Measurements from ENCODE around the gene FBXL13.
"Not testable (repeated sequence)": the region's sequence is repeated elsewhere in the genome, so short reads cannot be mapped to it uniquely, and the experiment has no call there.

Gene FBXL13

DNA sequence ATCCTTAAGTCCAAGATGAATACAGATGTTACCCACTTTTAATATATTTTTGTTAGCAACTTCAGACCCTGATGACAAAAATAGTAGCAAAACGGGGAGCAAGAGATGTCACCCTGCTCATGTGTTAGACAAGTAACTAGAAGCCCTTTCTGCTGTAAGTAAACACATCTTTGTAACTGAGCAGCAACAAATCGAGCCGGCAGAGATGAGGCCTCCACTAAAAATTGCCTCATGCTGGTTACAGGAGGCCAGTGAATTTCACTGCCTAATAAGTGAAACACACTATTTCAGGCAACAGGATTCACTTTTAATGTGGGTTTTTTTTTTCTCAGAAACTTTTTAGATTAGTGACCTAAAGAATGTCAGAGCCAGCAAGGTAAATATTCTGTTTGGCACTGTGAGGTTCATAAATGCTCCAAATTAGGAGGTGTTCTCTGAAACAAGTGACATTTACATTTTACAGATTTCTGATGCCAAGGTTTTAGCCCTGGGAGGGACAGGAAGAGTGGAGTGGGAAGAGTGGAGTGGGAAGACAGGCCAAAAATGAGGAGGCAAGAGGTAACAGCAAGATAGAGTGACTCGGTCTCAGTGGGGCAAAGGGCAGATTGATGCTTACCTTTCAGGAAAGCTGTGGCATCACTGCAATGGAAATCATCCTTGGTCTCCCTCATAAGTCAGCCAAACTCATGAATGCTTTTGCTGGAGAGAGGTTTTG, 215.4 kb downstream of the FBXL13 start:
- no peak for DNase-seq (ENCODE audit: low read depth in 2 of 2)

DNA sequence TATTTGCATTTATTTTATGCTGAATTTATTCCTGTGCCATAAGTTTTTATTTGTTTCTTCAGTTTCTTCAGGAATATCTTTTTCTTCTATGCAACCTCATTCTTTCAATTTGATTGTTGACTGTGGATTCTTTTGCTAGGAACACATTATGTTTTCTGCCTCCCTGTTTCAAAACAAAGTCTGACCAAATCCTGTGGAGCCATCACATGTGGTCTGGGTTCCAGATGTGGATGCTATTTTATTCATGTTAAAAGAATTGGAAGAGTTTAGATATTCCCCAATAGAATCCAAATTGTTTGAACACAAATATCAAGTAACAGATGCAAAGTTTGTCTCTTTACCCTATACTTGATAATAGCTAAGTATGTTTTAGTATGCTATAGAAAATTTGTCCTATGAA, 218.6 kb downstream of the FBXL13 start:
- no peak for DNase-seq (ENCODE audit: low read depth in 2 of 2)

DNA sequence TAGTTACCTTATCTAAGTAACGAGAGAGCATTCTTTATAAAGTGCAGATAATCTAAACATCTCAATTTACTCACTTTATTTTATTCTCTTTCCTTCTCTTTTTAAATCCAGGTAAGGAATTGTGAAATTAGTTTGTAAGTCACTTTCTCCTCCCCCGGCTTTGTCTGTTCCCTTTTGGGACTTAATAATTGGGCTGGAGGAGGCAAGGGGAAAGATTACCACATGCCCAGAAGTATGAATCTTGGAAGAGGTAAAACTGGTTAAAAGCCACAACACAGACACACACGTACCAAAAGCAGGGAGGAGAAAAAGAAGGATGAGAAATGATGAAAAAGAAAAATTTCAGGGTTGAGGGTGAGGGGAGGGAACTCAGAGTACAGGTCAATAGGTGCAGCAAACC, 225.1 kb downstream of the FBXL13 start:
- no peak for DNase-seq (ENCODE audit: low read depth in 2 of 2)

DNA sequence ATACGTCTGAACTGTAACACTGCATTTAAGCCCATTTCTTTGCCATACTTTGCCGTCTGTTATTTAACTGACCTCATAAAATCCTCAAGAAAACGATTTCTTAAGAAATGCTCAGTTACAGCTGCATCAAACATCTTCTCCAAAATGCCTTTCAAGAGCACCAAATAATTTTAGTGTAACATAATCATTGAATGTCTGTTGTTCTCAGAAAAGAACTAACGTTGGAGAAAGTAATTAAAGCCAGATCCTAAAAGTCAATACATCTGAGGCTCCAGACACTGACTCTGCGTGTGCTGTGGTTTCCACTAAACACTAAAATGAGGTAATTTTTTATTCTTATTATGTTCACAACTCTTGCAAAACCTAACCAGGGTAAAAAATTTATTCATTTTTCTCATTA, 225.5 kb downstream of the FBXL13 start:
- no peak for DNase-seq (ENCODE audit: low read depth in 2 of 2)

DNA sequence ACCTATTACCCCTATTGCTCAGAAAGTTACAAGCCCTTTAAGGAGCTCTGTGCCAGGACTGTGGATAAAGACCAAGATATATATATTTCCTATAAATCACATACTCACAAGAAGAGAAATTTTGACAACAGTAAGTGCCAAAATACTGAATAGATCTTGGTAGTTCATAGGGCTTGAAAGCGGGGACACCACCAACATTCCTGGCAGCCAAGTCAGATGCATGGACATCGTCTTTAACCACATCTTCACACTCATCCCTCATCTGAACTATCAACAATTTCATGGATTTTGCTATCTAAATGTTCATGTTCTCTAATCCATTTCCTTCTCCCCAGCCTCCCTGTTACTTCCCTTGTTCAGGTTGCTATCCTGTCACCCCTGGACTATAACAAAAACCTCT, 229.2 kb downstream of the FBXL13 start:
- DNase-seq (ENCODE audit: low read depth in 2 of 2) = no peak

DNA sequence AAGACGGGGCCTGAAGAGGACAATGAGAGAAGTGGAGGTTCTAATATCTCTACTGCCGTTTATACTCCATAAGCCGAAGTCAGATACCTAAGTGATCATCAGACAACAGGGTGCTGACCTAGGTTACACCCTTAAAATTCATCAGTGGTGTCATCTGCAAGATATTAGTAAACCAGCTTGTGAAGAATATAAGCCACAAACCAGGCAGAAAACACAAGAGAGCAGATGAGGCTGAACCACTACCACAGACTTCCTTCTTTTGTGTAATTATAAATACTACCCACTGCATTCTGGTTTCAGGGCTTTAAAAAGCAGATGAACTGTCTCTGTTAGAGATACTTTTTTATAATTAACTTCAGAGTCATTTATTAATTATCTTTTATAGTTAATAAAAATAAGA, 230.7 kb downstream of the FBXL13 start:
- DNase-seq (ENCODE audit: low read depth in 2 of 2) = no peak

DNA sequence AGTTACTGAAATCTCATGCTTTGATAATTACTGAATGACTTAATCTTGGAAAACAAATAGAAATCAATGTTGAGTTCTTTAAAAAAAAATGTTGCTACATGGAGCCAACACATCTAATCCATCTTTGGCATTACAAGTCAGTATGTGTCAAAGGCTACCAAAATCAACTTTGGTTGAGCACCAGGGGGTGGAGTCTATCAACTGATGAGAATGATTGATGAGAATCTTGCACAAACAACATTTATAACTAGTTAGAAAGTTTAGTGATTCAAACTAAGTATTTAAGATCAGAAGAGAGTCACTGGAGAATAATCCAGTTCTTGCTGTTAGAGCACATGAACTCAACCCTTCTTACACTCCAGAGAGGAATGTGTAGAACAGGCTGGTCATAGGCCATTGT, 232.3 kb downstream of the FBXL13 start:
- DNase-seq (ENCODE audit: low read depth in 2 of 2) = no peak

DNA sequence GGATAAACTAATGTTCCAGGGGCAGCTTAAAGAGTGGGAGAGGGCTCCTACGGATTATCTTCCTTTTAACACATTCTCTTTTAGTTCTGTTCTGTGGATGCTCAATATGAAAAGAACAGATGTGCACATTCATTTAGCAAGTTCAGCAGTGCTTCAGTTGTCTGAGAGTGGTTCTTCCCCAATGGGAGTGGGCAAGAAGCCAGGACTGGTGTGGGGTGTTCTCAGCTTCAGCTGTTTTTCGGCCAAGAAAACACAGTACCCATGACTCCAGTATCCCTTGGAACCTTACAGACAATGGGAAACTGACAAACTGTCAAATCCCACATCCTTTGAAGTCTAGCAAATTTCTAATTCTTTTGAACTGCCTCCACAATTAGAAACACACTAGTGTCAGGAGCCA, 233.3 kb downstream of the FBXL13 start:
- no peak for DNase-seq (ENCODE audit: low read depth in 2 of 2)

DNA sequence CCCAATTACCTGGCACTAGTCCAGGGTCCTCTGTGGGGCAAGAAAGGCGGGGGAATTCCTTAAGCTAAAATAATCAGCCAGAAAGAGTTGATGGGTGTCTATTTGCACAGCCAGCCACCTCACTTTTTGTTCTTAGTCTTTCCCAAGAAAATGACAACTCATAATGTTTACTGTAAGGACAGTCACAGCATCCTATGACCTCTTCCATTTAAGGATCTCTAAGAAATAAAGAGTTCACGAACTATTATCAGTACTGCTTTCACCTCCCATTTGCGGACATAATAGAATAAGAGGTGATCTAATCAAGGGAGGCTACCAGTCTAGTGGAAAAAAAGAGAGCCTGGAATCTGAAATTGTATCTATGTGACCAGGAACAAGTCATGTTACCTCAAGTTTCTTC, 234.2 kb downstream of the FBXL13 start:
- no peak for DNase-seq (ENCODE audit: low read depth in 2 of 2)

DNA sequence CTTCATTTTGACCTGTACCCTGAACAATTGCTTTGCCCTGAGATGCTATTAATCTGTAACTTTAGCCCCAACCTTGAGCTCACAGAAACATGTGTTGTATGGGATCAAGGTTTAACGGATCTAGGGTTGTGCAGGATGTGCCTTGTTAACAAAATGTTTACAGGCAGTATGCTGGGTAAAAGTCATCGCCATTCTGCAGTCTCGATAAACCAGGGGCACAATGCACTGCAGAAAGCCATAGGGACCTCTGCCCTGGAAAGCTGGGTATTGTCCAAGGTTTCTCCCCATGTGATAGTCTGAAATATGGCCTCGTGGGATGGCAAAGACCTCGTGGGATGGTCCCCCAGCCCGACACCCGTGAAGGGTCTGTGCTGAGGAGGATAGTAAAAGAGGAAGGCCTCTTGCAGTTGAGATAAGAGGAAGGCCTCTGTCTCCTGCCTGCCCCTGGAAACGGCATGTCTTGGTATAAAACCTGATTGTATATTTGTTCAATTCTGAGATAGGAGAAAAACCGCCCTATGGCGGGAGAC, 236.0 kb downstream of the FBXL13 start:
- DNase-seq (ENCODE audit: low read depth in 2 of 2) = not testable (repeated sequence)

DNA sequence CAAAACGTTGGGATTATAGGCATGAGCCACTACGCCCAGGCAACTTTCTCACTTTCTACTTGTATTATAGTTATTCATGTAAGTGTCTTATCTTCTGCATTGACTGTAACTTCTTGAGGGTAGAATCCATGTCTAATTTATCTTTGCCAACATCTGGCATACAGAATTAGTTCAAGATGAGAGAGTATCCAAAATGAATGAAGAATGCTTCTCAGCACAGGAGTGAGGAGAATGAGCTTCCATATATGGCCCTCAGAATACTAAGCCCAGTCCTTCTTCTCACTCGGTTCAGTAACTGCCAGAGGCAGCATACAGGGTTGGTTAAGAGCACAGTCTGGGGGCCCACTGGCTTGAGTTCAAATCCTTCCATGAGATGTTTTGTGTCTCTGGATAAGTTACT, 236.8 kb downstream of the FBXL13 start:
- DNase-seq (ENCODE audit: low read depth in 2 of 2) = no peak

DNA sequence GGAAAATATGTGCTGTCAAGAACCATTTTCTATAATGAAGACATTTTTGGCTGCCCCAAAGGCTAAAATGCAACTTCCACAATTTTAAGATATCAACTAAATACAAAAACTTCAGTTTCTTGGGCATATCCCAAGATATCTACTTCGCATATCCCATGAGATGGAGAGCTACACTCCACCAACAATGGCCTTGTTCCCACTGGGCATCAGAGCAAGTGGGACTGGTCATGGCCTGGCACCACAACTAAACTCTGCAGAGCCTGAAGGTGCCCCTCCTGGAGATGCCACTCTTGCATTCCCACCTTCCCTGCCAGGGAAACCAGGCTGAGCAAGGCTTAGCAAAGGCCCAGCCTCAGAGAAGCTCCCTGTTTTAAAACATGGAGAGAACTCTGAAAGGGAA, 237.6 kb downstream of the FBXL13 start:
- no peak for DNase-seq (ENCODE audit: low read depth in 2 of 2)

DNA sequence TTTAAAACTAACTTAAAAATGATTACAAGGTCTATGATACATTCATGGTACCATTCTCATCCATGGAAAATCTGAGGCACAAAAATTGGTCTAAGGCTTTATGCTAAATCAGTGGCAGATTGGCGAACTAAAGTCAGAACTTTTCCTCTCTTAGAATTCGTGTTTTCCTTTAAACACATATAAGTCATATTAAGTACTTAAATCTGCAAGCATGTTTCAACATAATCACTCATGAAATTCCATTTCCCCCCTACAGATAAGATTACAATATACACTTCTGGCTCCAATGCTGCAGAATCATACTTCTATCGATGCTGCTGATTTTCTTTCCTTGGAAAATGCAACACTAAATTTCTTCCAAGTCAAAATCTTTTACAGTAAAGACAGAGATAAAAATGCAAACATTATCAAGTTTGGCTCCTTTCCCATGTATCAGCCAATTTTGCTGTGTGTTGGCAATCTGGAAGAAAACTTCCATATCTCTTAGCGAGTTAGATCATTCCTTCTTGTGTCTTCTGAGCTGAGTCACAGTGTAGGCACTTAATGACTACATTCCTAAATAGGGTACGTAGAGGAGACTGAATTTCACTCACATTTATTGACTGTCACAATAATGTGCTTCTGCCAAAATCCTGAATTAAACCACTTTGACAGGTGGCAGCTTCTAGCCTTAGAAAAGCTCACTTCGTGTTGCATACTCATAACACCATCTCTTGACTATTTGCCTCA, 238.2 kb downstream of the FBXL13 start:
- no peak for DNase-seq (ENCODE audit: low read depth in 2 of 2)

DNA sequence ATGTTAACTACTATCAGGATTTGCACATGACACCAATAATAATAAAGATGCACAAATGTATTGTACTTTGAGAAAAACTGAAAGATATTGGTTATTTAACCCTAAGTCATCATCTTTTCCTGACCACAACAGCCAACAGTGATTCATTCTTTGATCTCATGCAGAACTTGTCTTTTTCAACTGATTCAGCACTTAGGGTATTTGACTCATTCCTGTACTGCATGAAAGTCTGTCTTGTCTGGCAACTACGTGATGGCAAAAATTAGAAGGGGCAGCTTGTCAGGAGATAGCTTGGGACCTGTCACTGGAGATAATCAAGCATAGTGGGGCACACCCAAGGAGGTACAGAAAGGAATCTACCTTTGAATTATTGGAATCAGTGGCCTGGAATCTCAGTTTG, 239.6 kb downstream of the FBXL13 start:
- no peak for DNase-seq (ENCODE audit: low read depth in 2 of 2)

DNA sequence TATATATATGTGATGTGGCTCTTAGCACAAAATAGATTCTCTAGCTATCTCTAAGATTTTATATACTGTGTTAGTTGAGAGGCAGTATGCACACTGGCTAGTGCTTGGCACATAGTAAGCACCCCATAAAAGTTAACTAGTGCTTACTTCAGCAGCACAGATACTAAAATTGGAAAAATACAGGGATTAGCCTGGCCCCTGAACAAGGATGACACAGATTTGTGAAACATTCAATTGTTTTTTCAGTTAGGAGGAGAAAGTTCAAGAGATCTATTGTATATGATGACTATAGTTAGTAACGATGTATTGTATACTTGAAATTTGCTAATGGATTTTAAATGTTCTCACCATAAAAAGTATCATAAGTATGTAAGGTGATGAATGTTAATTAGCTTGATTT, 240.1 kb downstream of the FBXL13 start:
- DNase-seq (ENCODE audit: low read depth in 2 of 2) = no peak

DNA sequence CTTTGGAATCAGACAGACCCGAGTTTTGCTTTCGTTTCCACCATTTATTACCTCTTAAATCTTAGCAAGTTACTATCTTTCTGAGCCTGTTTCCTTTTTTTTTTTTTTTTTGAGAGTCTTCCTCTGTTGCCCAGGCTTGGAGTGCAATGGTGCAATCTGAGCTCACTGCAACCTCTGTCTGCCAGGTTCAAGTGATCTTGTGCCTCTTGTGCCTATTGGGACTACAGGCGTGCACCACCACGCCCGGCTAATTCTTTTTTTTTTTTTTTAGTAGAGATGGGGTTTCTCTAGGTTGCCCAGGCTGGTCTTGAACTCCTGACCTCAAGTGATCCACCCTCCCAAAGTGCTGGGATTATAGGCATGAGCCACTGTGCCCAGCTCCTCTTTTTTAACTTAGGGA, 241.3 kb downstream of the FBXL13 start:
- DNase-seq (ENCODE audit: low read depth in 2 of 2) = no peak

DNA sequence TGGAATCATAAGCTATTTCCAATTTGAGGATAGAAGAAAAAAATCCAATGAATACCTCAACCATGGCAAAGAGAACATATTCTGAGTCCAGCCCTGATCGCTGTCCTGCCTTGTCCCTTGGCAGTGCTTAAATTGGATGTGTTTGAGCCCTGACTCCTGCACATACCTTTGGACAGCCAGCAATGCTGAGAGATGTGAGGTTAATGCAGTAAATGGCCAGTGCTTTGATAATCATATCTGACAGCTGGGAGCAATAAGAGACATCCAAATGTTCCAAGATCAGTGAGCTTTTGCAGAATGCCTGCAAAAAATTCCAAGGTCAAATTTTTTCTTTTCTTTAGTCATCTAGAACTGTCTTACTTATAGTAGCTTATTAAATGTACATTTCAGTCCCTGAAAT, 241.9 kb downstream of the FBXL13 start:
- DNase-seq (ENCODE audit: low read depth in 2 of 2) = no peak

DNA sequence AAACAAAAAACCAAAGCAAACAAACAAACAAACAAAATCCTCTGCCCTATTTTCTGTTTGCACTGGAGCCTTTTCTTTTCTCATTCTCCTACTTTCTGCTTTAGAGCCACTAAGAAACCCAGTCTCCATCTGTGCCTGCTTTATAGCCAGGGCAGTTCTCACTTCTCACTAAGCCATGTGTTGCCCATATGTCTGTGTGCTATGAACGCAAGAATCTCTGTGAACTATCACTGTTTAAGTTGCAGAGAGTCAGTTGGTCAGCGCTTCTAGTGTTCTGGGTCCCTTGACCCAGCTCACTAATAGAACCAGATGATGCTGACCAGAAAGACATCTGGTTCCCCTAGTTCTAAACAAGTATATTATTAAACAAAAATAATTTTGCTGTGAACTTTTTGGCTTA, 244.4 kb downstream of the FBXL13 start:
- DNase-seq (ENCODE audit: low read depth in 2 of 2) = no peak

DNA sequence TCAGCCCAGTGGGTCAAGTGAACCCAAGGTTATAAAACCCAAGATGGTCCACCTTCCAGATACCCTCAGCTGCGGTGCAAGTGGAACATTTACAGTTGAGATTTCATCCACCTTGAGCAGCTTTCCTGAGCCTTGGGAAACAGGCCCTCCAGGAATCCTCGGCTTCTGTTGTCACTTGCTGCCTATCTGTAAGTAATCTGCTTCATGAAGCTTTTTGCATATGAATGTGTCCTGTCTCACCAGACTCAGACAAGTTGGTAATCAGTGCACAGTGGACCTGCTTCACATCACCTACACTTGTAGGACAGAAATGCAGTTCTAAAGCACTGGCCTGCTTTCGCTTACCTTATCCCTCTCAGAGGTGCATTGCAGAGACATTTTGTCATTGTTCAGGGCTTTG, 245.5 kb downstream of the FBXL13 start:
- no peak for DNase-seq (ENCODE audit: low read depth in 2 of 2)

DNA sequence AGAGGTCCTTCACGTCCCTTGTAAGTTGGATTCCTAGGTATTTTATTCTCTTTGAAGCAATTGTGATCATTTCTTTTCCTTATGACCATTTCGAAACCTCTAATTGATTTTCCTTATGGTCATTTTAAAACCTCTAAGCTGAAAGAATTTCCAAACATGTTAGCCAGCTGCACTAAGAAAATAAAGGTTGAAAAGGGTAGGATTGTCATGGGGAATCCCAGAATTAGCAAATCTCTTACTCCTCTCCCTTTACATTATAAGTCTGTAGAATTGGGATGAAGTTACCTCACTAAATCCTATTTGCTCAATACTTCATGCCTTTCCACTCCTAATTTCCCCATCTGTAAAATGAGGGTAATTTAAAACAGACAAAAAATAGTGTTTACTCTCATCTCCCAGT, 246.3 kb downstream of the FBXL13 start:
- DNase-seq (ENCODE audit: low read depth in 2 of 2) = no peak

DNA sequence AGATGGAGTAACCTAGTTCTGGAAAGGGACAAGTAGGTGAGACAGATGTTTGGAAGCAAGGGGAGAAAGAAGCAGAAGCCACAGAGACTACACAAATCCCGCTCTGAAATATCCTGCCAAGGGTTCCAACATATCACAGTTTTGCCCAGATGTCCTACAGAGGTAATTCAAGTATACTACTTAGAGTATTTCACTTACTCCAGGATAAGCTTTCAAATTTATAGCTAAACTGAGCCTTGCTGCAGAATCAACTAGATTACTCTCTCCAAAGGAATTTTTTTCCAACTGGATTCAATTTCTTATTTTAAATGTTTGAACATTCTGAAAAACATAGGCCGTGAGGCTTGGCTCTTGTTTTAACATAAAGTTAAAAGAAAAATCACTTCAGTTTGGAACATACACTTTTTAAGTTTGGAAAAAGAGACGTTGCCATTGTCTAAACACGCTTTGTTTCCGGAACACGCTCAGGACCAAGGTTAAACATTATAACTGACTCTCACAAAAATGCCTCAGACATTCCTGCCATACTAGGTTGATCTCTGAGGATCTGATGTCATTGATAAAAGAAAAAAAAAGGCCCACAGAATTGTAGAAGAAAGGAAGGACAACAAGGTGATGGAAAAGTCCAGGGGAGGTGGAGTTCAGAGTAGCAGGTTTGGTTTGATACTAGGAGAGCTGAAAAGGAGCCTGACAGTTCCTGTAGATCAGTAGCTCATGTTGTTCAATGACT, 251.0 kb downstream of the FBXL13 start:
- DNase-seq (ENCODE audit: low read depth in 2 of 2) = no peak

DNA sequence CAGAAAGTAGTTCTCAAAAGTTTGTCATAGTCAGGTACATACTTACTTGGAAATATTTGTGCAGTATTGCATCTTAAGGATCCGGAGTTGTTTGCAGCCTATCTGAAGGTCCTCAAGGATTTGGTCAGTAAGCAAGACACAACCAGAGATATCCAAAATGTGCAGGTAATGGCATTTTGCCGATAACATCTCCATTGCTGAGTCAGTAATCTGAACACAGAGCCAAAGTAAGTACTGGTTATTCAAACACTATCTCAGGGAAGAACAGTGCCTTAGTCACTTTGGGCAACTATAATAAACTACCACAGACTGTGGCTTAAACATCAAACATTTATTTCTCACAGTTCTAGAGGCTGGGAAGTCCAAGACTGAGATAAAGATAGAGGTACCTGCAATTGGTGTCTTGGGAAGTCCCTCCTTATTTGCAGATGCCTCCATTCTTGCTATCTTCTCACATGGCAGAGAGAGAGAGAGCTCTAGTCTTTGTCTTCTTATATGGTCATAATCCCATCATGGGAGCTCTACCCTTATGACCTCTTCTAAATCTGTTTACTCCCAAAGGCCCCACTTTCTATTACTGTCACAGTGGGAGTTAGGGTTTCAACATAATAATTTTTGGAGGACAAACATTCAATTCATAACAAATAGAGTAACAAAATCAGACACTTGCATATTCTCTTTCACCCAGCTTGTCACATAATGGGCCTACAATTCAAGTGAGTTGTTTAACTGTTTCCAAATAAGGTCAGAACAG, 252.4 kb downstream of the FBXL13 start:
- DNase-seq (ENCODE audit: low read depth in 2 of 2) = no peak

Measured in stimulated activated CD4-positive, alpha-beta T cell treated with anti-CD3 and anti-CD28 coated beads, Interleukin-1b, Interleukin-23, amount 100 ng/mL, for 4 hours (primary cell).